ENCODE data around the gene PCSK9. TPM values are rescaled to one million over a fixed set of nuclear protein-coding genes. Genes with fewer than 3 reads are reported as not detected.
"Not testable (repeated sequence)": the region's sequence is repeated elsewhere in the genome, so short reads cannot be mapped to it uniquely, and the experiment has no call there.

PCSK9 gene
- total RNA-seq, 1 donor from 2014 or later = 0.26 TPM

GRCh38 chr1:55076356-55076755 lies 37.0 kb downstream of the PCSK9 start:
- DNase-seq (ENCODE audit: low read depth in 2 of 2) = no peak

GRCh38 chr1:55078470-55078869 lies 39.1 kb downstream of the PCSK9 start:
- no peak for DNase-seq (ENCODE audit: low read depth in 2 of 2)

GRCh38 chr1:55079651-55080050 lies 40.3 kb downstream of the PCSK9 start:
- no peak for DNase-seq (ENCODE audit: low read depth in 2 of 2)

GRCh38 chr1:55081188-55081904 lies 42.0 kb downstream of the PCSK9 start:
- peak; percentile 5 to 69 for DNase-seq (ENCODE audit: low read depth in 2 of 2)

- peak; percentile 47 to 76 for DNase-seq (ENCODE audit: low read depth in 2 of 2)
Observed at GRCh38 chr1:55081905-55082296, 42.6 kb downstream of the PCSK9 start.

GRCh38 chr1:55084257-55084656 lies 44.9 kb downstream of the PCSK9 start:
- DNase-seq (ENCODE audit: low read depth in 2 of 2) = no peak

- no peak for DNase-seq (ENCODE audit: low read depth in 2 of 2)
Observed at GRCh38 chr1:55087439-55087838, 48.1 kb downstream of the PCSK9 start.

GRCh38 chr1:55088413-55088812 lies 49.1 kb downstream of the PCSK9 start:
- no peak for DNase-seq (ENCODE audit: low read depth in 2 of 2)

- DNase-seq (ENCODE audit: low read depth in 2 of 2) = no peak
Observed at GRCh38 chr1:55089683-55090082, 50.3 kb downstream of the PCSK9 start.

- DNase-seq (ENCODE audit: low read depth in 2 of 2) = no peak
Observed at GRCh38 chr1:55092475-55092874, 53.1 kb downstream of the PCSK9 start.

GRCh38 chr1:55095095-55095494 lies 55.7 kb downstream of the PCSK9 start:
- DNase-seq (ENCODE audit: low read depth in 2 of 2) = no peak

GRCh38 chr1:55103891-55104290 lies 64.5 kb downstream of the PCSK9 start:
- DNase-seq (ENCODE audit: low read depth in 2 of 2) = no peak

- no peak for DNase-seq (ENCODE audit: low read depth in 2 of 2)
Observed at GRCh38 chr1:55107101-55107500, 67.8 kb downstream of the PCSK9 start.

- not testable (repeated sequence) for DNase-seq (ENCODE audit: low read depth in 2 of 2)
Observed at GRCh38 chr1:55109005-55109404, 69.7 kb downstream of the PCSK9 start.

Other genes with a start within 250 kb of the PCSK9 start
- gene TTC22, start 238.2 kb upstream of the PCSK9 start, total RNA-seq = not detected in 2 replicates
- 91.7 and 103 TPM in 2 replicates for gene DHCR24, start 152.4 kb upstream of the PCSK9 start, total RNA-seq
- gene TMEM61, start 58.9 kb upstream of the PCSK9 start, total RNA-seq = under 0.01 and 0.25 TPM in 2 replicates
- under 0.01 TPM in 1 of 2 replicates, not detected in the other for gene BSND, start 40.6 kb upstream of the PCSK9 start, total RNA-seq
- 46.5 and 56.3 TPM in 2 replicates for gene USP24, start 175.8 kb downstream of the PCSK9 start, total RNA-seq

Data from dermis microvascular lymphatic vessel endothelial cell (primary cell).